Trophoblast cell (in vitro differentiated cells and primary cell): ENCODE measurements around the gene MBTPS1.
A peak's percentile ranks its signal among the peaks of the same experiment; 100 is the strongest.
"Not testable (repeated sequence)": the region's sequence is repeated elsewhere in the genome, so short reads cannot be mapped to it uniquely, and the experiment has no call there.

Source experiments
- DNase-seq, 2 donors: peaks; one replicate each; pipeline ENCODE4 v3.0.0-alpha.2; 2016
- H2AFZ ChIP-seq: 2 replicates; pipeline ENCODE4 v1.6.1; 2013; ENCODE audit warnings: low read length, moderate library complexity, mild to moderate bottlenecking; ENCODE audit not compliant: insufficient read depth, poor library complexity
- H2AK5ac ChIP-seq: 2 replicates; pipeline ENCODE4 v1.6.1; 2013; ENCODE audit warnings: mild to moderate bottlenecking, low read length
- H2BK120ac ChIP-seq: 2 replicates; pipeline ENCODE4 v1.6.1; 2013; ENCODE audit warnings: low read length, mild to moderate bottlenecking, moderate library complexity; ENCODE audit not compliant: insufficient read depth, poor library complexity
- H2BK12ac ChIP-seq: 2 replicates; pipeline ENCODE4 v1.6.1; 2013; ENCODE audit warnings: mild to moderate bottlenecking, low read length, moderate library complexity
- H2BK5ac ChIP-seq: 2 replicates; pipeline ENCODE4 v1.6.1; 2013; ENCODE audit warnings: low read length, low read depth, moderate library complexity, mild to moderate bottlenecking; ENCODE audit not compliant: poor library complexity
- H3K14ac ChIP-seq: 2 replicates; pipeline ENCODE4 v1.6.1; 2013; ENCODE audit warnings: mild to moderate bottlenecking, low read length
- H3K18ac ChIP-seq: 2 replicates; pipeline ENCODE4 v1.6.1; 2013; ENCODE audit warnings: mild to moderate bottlenecking, low read length
- H3K23ac ChIP-seq: 2 replicates; pipeline ENCODE4 v1.6.1; 2013; ENCODE audit warnings: low read length
- H3K27ac ChIP-seq: 2 replicates; pipeline ENCODE4 v1.5.1; 2013; ENCODE audit warnings: low read depth, mild to moderate bottlenecking, inconsistent platforms, low read length, moderate library complexity
- H3K27me3 ChIP-seq: 2 replicates; pipeline ENCODE4 v1.6.1; 2013; ENCODE audit warnings: inconsistent platforms, mild to moderate bottlenecking, low read length, moderate library complexity; ENCODE audit not compliant: insufficient read depth
- H3K36me3 ChIP-seq, 2 experiments: 1 replicate in 1 of 2; 2 replicates in 1 of 2; pipeline ENCODE4 v1.6.1; 2013; ENCODE audit warnings: low read length in 2 of 2, mild to moderate bottlenecking in 2 of 2, moderate library complexity in 1 of 2; ENCODE audit not compliant: insufficient read depth in 2 of 2, control insufficient read depth in 1 of 2
- H3K4ac ChIP-seq: 2 replicates; pipeline ENCODE4 v1.6.1; 2013; ENCODE audit warnings: low read depth, mild to moderate bottlenecking, low read length, moderate library complexity
- H3K4me1 ChIP-seq, 2 experiments: 1 replicate in 1 of 2; 2 replicates in 1 of 2; pipeline ENCODE4 v1.6.1; 2013; ENCODE audit warnings: low read length in 2 of 2, mild to moderate bottlenecking in 2 of 2, moderate library complexity in 1 of 2; ENCODE audit not compliant: insufficient read depth in 2 of 2, control insufficient read depth in 1 of 2
- H3K4me2 ChIP-seq: 2 replicates; pipeline ENCODE4 v1.6.1; 2013; ENCODE audit warnings: inconsistent platforms, mild to moderate bottlenecking, low read length, moderate library complexity
- H3K4me3 ChIP-seq: 2 replicates; pipeline ENCODE4 v1.5.1; 2013; ENCODE audit warnings: mild to moderate bottlenecking, low read depth, low read length, inconsistent platforms
- H3K79me1 ChIP-seq: one replicate; pipeline ENCODE4 v1.6.1; 2013; ENCODE audit warnings: low read length
- H3K79me2 ChIP-seq: 2 replicates; pipeline ENCODE4 v1.6.1; 2013; ENCODE audit warnings: low read length, mild to moderate bottlenecking; ENCODE audit not compliant: control insufficient read depth, insufficient read depth, poor library complexity
- H3K9ac ChIP-seq: 2 replicates; pipeline ENCODE4 v1.6.1; 2013; ENCODE audit warnings: mild to moderate bottlenecking, low read length
- H3K9me3 ChIP-seq: 2 replicates; pipeline ENCODE4 v1.6.1; 2013; ENCODE audit warnings: low read depth, mild to moderate bottlenecking, control low read depth, inconsistent platforms, low read length; ENCODE audit not compliant: insufficient read depth
- H4K12ac ChIP-seq: 2 replicates; pipeline ENCODE4 v1.6.1; 2013; ENCODE audit warnings: low read depth, mild to moderate bottlenecking, low read length, moderate library complexity
- H4K8ac ChIP-seq: 2 replicates; pipeline ENCODE4 v1.6.1; 2013; ENCODE audit warnings: low read depth, mild to moderate bottlenecking, low read length, moderate library complexity
- H4K91ac ChIP-seq: one replicate; pipeline ENCODE4 v1.6.1; 2013; ENCODE audit warnings: low read depth, mild to moderate bottlenecking, low read length, moderate library complexity
- WGBS: extraction: QIAGEN DNeasy Blood & Tissue Kit; methylation state at CpG from one replicate; pipeline ENCODE4 v1.1.7; 2013; ENCODE audit warnings: missing lambda C conversion rate; ENCODE audit not compliant: insufficient read length, insufficient coverage; ENCODE audit errors: extremely low coverage; 5-methylcytosine and 5-hydroxymethylcytosine counted together

MBTPS1 gene

DNA sequence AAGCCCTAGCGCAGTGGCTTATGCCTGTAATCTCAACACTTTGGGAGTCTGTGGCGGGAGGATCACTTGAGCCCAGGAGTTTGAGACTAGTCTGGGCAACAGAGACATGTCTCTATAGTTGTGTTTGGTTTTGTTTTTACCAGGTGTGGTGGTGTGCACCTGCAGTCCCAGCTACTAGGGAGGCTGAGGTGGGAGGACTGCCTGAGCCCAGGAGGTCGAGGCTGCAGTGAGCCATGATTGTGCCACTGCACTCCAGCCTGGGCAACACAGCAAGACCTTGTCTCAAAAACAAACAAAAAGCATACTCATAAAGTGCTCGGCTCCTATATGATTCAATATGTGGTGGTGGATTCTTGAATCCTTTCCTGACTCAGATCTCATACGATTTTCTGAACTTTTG is 1.6 kb upstream of the MBTPS1 start:
- H2BK120ac ChIP-seq, H3K4me3 ChIP-seq, H3K27me3 ChIP-seq, H4K91ac ChIP-seq, H3K14ac ChIP-seq, H2AK5ac ChIP-seq, H2BK12ac ChIP-seq, H3K36me3 ChIP-seq, H4K8ac ChIP-seq, H3K27ac ChIP-seq, H3K9ac ChIP-seq, H2BK5ac ChIP-seq, H4K12ac ChIP-seq, H3K4ac ChIP-seq, H3K18ac ChIP-seq, H3K23ac ChIP-seq, H3K4me2 ChIP-seq, H3K9me3 ChIP-seq, H3K4me1 ChIP-seq, DNase-seq, H2AFZ ChIP-seq: not testable (repeated sequence)
- Histone ChIP-seq H3K79me1 (peaks cover 11% of the 10 kb centered on the region), H3K79me2 (peaks cover 10% of the 10 kb centered on the region)
- WGBS: no CpG with 5 or more reads among the region's 5 CpGs

- WGBS: no CpG with 5 or more reads among the region's 12 CpGs
These were observed 727 bp upstream of the MBTPS1 start for GRCh38 chr16:84117494-84117843.

GRCh38 chr16:84115919-84116719 is 623 bp downstream of the MBTPS1 start:
- H3K79me2 ChIP-seq: peaks cover 10% of the 10 kb centered on the region
- peak overlapping the region; percentile 96 for H3K14ac ChIP-seq
- no peaks in the 10 kb centered on the region for H3K9me3 ChIP-seq
- no peak overlapping the region for H3K23ac ChIP-seq
- no CpG with 5 or more reads among the region's 57 CpGs for WGBS
- H3K79me1 ChIP-seq: peaks cover 11% of the 10 kb centered on the region
- peak overlapping the region; percentile 90 for H3K4me2 ChIP-seq
- H3K4me1 ChIP-seq: peaks cover 2 to 4% of the 10 kb centered on the region in 2 experiments
- no peaks in the 10 kb centered on the region for H3K27me3 ChIP-seq
- H2BK12ac ChIP-seq: no peak overlapping the region
- H3K18ac ChIP-seq: peak overlapping the region; percentile 97
- peak overlapping the region; percentile 90 for H4K12ac ChIP-seq
- peak overlapping the region; percentile 91 for H4K91ac ChIP-seq
- peaks cover 0 to 3% of the 10 kb centered on the region in 2 experiments for H3K36me3 ChIP-seq
- H3K4ac ChIP-seq: peak overlapping the region; percentile 78
- peak overlapping the region; percentile 81 for H2BK5ac ChIP-seq
- H4K8ac ChIP-seq: peak overlapping the region; percentile 97
- peak overlapping the region; percentile 74 for H3K9ac ChIP-seq
- peak overlapping the region; percentile 81 for H2BK120ac ChIP-seq
- H3K27ac ChIP-seq: peak overlapping the region; percentile 82
- no peak overlapping the region for H2AK5ac ChIP-seq
- peak overlapping the region; percentile 96 for H2AFZ ChIP-seq
- H3K4me3 ChIP-seq: peak overlapping the region; percentile 94
- DNase-seq: peak; percentile 61 to 80

More at GRCh38 chr16:84117494-84117843, 727 bp upstream of the MBTPS1 start:
- peaks cover 0 to 3% of the 10 kb centered on the region in 2 experiments for H3K36me3 ChIP-seq
- H3K4ac ChIP-seq: peak overlapping the region; percentile 46
- H2BK120ac ChIP-seq: no peak overlapping the region
- H3K79me2 ChIP-seq: peaks cover 10% of the 10 kb centered on the region
- peaks cover 11% of the 10 kb centered on the region for H3K79me1 ChIP-seq
- H3K27ac ChIP-seq: no peak overlapping the region
- no peaks in the 10 kb centered on the region for H3K9me3 ChIP-seq
- H4K8ac ChIP-seq: peak overlapping the region; percentile 94
- no peaks in the 10 kb centered on the region for H3K27me3 ChIP-seq
- peak overlapping the region; percentile 94 for H3K4me3 ChIP-seq
- peak overlapping the region; percentile 90 for H3K4me2 ChIP-seq
- H3K23ac ChIP-seq: no peak overlapping the region
- peak overlapping the region; percentile 55 for H3K18ac ChIP-seq
- peak overlapping the region; percentile 25 for H2BK5ac ChIP-seq
- peak overlapping the region; percentile 95 for H4K12ac ChIP-seq
- H3K4me1 ChIP-seq: peaks cover 2 to 4% of the 10 kb centered on the region in 2 experiments
- peak overlapping the region; percentile 75 for H2AFZ ChIP-seq
- no peak overlapping the region for H2AK5ac ChIP-seq
- H3K9ac ChIP-seq: peak overlapping the region; percentile 99
- peak overlapping the region; percentile 84 for H4K91ac ChIP-seq
- no peak overlapping the region for H2BK12ac ChIP-seq
- peak overlapping the region; percentile 87 for H3K14ac ChIP-seq
- DNase-seq: peak in 1 of 2 donors; percentile 33

DNA sequence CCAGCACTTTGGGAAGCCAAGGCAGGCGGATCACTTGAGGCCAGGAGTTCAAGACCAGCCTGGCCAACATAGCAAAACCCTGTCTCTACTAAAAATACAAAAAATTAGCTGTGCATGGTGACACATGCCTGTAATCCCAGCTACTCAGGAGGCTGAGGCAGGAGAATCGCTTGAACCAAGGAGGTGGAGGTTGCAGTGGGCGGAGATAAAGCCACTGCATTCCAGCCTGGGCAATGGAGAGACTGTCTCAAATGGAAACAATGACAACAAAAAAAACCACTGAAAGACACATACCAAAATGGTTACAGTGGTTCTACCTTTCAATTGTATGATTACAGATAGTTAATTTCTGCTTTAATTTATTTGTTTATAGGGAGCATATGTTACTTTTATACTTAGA is 4.8 kb downstream of the MBTPS1 start:
- H3K27me3 ChIP-seq, H3K4me2 ChIP-seq, H3K36me3 ChIP-seq, H2AK5ac ChIP-seq, H3K9ac ChIP-seq, H3K79me1 ChIP-seq, H3K14ac ChIP-seq, H2BK120ac ChIP-seq, H4K8ac ChIP-seq, H3K23ac ChIP-seq, H3K9me3 ChIP-seq, H3K4me1 ChIP-seq, H2BK12ac ChIP-seq, H3K4ac ChIP-seq, H4K91ac ChIP-seq, H4K12ac ChIP-seq, H3K18ac ChIP-seq, H3K27ac ChIP-seq, H2AFZ ChIP-seq, H3K4me3 ChIP-seq, H2BK5ac ChIP-seq: not testable (repeated sequence)
- WGBS: no CpG with 5 or more reads among the region's 3 CpGs
- peak in 1 of 2 donors; percentile 51 for DNase-seq
- peaks cover 10% of the 10 kb centered on the region for H3K79me2 ChIP-seq
